GM12801 (cell line): ENCODE results near the gene APH1B.

Experiments used
- TF ChIP-seq, protein P1 (sequence below): IDR thresholded peaks from one replicate; pipeline ENCODE4 v1.5.1; 2011; ENCODE audit warnings: control low read depth; ENCODE audit not compliant: insufficient read length; ENCODE audit errors: extremely low read depth

The APH1B gene

GRCh38 chr15:63344731-63345390 lies 67.5 kb downstream of the APH1B start:
- TF ChIP-seq, protein P1, sequence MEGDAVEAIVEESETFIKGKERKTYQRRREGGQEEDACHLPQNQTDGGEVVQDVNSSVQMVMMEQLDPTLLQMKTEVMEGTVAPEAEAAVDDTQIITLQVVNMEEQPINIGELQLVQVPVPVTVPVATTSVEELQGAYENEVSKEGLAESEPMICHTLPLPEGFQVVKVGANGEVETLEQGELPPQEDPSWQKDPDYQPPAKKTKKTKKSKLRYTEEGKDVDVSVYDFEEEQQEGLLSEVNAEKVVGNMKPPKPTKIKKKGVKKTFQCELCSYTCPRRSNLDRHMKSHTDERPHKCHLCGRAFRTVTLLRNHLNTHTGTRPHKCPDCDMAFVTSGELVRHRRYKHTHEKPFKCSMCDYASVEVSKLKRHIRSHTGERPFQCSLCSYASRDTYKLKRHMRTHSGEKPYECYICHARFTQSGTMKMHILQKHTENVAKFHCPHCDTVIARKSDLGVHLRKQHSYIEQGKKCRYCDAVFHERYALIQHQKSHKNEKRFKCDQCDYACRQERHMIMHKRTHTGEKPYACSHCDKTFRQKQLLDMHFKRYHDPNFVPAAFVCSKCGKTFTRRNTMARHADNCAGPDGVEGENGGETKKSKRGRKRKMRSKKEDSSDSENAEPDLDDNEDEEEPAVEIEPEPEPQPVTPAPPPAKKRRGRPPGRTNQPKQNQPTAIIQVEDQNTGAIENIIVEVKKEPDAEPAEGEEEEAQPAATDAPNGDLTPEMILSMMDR, result no peak

GRCh38 chr15:63345391-63345752 lies 68.0 kb downstream of the APH1B start:
- TF ChIP-seq, protein P1, result no peak

- TF ChIP-seq, protein P1, result no peak
These were observed 69.9 kb downstream of the APH1B start for GRCh38 chr15:63347074-63347857.

DNA sequence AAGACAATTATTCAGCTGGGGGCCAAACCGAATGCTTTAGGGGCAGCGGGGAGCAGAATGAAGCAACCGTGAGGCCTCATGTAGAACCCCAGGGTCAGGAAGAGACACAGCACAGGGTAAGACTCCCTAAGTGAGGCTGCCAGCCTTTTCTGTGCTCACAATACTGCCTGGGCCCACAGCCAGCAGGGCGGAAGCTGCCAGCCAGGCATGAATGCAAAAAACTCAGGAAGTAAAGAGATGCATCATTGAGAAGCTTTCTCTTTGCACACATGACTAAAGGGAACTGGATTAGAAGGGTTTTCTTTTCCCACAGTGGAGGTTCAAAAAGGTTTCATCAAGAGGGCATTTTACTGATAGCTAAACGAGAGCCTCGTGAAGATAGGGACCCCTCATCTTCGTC lies 71.0 kb downstream of the APH1B start:
- TF ChIP-seq, protein P1, result no peak

GRCh38 chr15:63349156-63349555 lies 71.8 kb downstream of the APH1B start:
- TF ChIP-seq, protein P1, result no peak

DNA sequence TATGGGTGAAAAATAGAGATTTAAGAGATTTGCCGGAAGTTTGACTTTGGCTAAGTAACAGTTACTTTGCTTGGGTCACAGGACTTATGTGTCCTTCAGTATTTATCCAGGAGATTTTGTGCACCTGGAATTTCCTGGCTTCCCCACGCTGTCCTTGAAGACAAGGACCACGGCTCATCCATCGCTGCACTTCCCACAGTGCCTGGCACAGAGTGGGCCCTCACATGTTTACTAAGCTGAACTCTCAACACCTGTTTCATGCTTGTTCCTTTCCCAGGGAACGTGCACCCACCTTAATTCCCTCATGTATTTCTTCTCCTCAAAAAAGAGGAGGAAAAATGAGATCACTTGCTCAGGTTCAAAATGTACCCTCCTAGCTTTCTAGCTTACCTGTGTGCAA lies 72.2 kb downstream of the APH1B start:
- TF ChIP-seq, protein P1, result no peak

DNA sequence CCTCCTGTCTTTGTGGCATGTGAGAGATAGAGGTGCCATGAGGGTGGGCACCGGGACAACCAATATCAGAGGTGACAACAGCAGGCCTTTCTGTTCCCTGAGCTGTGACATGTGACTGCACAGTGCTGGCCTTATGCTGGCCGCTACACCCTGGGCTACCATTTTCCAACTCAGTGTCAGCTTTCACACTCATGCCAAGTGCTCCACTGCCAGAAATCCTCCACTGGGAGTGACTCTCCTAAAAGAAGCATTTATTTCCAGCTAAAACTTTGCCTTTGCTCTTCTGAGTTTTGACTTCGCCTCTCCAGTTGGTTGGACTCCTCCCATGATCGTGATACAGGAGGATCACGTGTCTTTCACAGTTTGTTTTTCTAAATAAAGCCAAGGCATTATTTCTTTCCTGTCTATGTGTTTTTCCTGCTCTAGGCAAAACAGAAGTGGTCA lies 72.8 kb downstream of the APH1B start:
- TF ChIP-seq, protein P1, result no peak
